A549 (cell line): ENCODE results near the gene SLC39A11.

Source experiments
- CBX2 ChIP-seq: fragments of 200-600 bp; sonication (generic); IDR thresholded peaks from 2 replicates; pipeline ENCODE4 v1.6.1; 2016; ENCODE audit warnings: low read depth, mild to moderate bottlenecking, borderline replicate concordance
- NPAS2 ChIP-seq: fragments of 250-450 bp; sonication (Bioruptor Pico); IDR thresholded peaks from 2 replicates; pipeline ENCODE4 v1.8.0; 2022; ENCODE audit warnings: mild to moderate bottlenecking, moderate library complexity, borderline replicate concordance
- SREBF2 ChIP-seq: fragments of 450-650 bp; IDR thresholded peaks from 2 replicates; pipeline ENCODE4 v1.6.1; 2014; ENCODE audit warnings: mild to moderate bottlenecking, moderate library complexity
- TF ChIP-seq, protein P1 (sequence below): fragments of >200 bp; sonication (Bioruptor Twin); formaldehyde crosslinking; IDR thresholded peaks from 3 replicates; pipeline ENCODE4 v1.5.1; 2016
- TF ChIP-seq, protein P2 (sequence below): fragments of 250-450 bp; sonication (Bioruptor Pico); IDR thresholded peaks from 2 replicates; pipeline ENCODE4 v1.5.0; 2021; ENCODE audit warnings: mild to moderate bottlenecking, moderate library complexity, borderline replicate concordance
- TF ChIP-seq, protein P3 (sequence below): IDR thresholded peaks from 2 replicates; pipeline ENCODE4 v1.6.1; 2012; ENCODE audit warnings: low read depth, borderline replicate concordance

DNA sequence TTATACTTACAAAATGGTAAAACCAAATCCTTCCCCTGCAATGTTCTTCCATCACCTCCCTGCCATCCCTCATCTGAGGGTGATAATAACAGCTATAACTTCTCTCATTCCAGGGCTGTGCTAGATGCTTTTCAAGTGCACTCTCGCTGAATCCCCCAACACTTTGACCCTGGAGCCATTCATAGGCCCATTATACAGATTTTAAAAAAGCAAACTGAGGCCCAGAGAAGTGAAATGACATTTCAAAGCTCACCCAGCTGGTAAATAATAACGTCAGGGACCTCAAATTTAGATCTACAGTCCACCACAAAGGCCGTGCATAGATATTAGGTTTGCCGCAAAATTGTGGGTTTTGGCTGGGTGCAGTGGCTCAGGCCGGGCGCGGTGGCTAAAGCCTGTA lies 378.8 kb downstream of the SLC39A11 start:
- TF ChIP-seq, protein P1, sequence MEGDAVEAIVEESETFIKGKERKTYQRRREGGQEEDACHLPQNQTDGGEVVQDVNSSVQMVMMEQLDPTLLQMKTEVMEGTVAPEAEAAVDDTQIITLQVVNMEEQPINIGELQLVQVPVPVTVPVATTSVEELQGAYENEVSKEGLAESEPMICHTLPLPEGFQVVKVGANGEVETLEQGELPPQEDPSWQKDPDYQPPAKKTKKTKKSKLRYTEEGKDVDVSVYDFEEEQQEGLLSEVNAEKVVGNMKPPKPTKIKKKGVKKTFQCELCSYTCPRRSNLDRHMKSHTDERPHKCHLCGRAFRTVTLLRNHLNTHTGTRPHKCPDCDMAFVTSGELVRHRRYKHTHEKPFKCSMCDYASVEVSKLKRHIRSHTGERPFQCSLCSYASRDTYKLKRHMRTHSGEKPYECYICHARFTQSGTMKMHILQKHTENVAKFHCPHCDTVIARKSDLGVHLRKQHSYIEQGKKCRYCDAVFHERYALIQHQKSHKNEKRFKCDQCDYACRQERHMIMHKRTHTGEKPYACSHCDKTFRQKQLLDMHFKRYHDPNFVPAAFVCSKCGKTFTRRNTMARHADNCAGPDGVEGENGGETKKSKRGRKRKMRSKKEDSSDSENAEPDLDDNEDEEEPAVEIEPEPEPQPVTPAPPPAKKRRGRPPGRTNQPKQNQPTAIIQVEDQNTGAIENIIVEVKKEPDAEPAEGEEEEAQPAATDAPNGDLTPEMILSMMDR: no peak
- TF ChIP-seq NPAS2 (no peak), CBX2 (no peak), SREBF2 (no peak)
- TF ChIP-seq, protein P2, sequence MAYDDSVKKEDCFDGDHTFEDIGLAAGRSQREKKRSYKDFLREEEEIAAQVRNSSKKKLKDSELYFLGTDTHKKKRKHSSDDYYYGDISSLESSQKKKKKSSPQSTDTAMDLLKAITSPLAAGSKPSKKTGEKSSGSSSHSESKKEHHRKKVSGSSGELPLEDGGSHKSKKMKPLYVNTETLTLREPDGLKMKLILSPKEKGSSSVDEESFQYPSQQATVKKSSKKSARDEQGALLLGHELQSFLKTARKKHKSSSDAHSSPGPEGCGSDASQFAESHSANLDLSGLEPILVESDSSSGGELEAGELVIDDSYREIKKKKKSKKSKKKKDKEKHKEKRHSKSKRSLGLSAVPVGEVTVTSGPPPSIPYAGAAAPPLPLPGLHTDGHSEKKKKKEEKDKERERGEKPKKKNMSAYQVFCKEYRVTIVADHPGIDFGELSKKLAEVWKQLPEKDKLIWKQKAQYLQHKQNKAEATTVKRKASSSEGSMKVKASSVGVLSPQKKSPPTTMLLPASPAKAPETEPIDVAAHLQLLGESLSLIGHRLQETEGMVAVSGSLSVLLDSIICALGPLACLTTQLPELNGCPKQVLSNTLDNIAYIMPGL (CRISPR knock-in tag): no peak
- TF ChIP-seq, protein P3, sequence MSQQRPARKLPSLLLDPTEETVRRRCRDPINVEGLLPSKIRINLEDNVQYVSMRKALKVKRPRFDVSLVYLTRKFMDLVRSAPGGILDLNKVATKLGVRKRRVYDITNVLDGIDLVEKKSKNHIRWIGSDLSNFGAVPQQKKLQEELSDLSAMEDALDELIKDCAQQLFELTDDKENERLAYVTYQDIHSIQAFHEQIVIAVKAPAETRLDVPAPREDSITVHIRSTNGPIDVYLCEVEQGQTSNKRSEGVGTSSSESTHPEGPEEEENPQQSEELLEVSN: no peak
